GM21723 (cell line): Measurements from ENCODE around the gene ARPP21.
"Not testable (repeated sequence)": the region's sequence is repeated elsewhere in the genome, so short reads cannot be mapped to it uniquely, and the experiment has no call there.

Experiments used
- ATAC-seq: cut with Tn5 transposase; IDR thresholded peaks from one replicate; pipeline ENCODE4 v1.9.1; 2021; ENCODE audit warnings: mild to moderate bottlenecking, moderate library complexity; ENCODE audit not compliant: unreplicated experiment

The ARPP21 gene

GRCh38 chr3:35777065-35777464, 137.7 kb downstream of the ARPP21 start:
- ATAC-seq = no peak

GRCh38 chr3:35777563-35778554, 138.5 kb downstream of the ARPP21 start:
- ATAC-seq = no peak

- no peak for ATAC-seq
These were observed 140.3 kb downstream of the ARPP21 start for GRCh38 chr3:35779611-35780010.

DNA sequence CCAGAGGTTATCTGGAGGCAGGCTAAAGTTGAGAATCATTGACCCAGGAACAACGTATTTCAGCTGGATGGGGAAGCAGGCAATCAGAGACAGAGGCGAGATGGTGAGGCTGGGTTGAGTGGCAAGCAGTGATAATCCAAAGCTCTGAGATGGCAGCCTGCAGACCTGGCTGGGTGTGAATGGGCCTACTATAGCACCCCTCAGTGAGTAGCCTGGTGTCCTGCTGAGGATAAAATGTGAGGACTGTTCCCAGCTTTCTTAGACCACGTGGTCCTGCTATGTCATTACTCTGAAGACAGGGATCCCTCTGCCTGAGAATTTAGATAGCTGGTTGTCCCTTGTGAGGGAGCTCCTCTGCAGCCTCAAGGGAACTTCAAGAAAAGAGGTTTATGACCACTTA, 141.5 kb downstream of the ARPP21 start:
- ATAC-seq = no peak

GRCh38 chr3:35781558-35781957, 142.2 kb downstream of the ARPP21 start:
- no peak for ATAC-seq

- ATAC-seq = no peak
These were observed 143.0 kb downstream of the ARPP21 start for GRCh38 chr3:35782355-35782754.

DNA sequence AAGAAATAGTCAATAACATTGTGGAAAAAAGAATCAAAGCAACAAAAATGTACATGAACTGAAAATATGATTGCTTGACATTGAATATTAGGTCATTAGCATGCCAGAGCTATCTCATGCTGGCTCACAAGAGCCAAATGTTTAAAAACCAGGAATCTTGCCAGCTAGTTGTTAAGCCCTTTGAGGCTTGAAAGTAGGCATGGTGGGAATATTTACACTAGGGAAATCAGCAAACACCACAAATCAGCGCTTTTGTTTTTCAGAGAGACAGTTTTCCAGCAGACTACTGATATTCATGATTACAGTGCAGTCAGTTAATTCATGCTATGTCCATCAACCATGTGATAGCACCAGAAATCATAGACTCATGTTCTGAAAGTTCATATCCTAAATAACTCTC, 144.8 kb downstream of the ARPP21 start:
- no peak for ATAC-seq

GRCh38 chr3:35785234-35785888, 146.0 kb downstream of the ARPP21 start:
- no peak for ATAC-seq

DNA sequence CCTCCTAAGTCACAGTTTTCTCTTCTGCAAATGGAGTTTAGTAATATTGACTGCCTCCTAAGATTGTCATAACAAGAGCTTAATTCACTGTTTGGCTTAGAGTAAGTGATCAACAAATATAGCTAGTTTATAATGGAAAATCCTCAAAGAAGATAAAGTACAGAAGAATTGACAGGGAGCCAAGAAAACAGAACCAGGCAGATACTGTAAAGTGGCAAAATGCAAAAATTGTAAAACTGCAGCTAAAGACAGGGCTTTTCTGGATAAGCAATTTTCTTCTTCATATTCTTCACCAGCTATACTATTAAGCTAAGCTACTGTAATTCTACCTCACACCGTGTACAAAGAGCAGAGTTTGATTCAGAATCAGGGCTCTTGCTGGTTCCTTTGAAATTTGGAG, 148.6 kb downstream of the ARPP21 start:
- ATAC-seq = no peak

- no peak for ATAC-seq
These were observed 149.9 kb downstream of the ARPP21 start for GRCh38 chr3:35789042-35789831.

DNA sequence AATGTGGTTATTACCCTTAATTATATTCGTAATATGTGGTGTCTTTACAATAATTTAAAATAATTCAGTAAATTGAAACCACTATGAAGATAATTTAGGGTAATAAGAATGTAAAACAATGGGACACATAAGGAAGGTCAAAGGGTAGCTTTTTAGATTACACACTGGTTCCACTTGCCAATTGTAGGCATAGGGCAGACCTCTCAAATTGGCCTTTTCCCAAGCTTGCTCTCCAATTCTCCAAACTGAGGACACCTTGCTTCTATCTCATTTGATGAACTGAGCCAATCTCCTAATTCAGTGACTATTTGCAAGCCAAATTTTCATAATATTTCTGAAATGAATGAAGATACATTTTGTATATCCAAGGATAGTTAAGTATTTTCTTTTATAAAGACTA, 151.4 kb downstream of the ARPP21 start:
- no peak for ATAC-seq

- ATAC-seq = no peak
These were observed 154.3 kb downstream of the ARPP21 start for GRCh38 chr3:35793667-35794066.

DNA sequence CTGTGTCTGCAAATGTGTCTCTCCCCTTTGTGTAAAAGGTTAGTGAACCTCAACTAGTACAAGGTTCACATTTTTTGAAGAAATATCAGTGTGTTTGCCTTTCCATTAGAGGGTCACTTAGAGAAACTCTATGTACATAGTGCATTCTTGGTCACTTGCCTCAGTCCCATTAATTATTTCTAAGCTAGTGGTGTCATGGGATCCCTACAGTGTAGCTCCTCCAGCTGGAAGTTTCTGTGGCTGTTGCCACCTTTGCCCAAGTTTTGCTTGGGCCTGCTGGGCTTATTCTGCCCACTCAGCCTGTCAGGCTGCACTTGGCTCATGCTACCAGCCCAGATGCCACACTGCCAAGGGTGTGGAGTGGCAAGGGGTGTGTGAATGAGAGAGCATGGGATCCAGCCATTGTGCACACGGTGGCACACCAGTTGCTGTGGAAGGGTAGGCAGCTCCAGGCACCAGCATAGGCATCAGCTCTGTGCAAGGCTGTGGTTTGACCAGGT, 161.7 kb downstream of the ARPP21 start:
- no peak for ATAC-seq

GRCh38 chr3:35814531-35814930, 175.2 kb downstream of the ARPP21 start:
- ATAC-seq = no peak

DNA sequence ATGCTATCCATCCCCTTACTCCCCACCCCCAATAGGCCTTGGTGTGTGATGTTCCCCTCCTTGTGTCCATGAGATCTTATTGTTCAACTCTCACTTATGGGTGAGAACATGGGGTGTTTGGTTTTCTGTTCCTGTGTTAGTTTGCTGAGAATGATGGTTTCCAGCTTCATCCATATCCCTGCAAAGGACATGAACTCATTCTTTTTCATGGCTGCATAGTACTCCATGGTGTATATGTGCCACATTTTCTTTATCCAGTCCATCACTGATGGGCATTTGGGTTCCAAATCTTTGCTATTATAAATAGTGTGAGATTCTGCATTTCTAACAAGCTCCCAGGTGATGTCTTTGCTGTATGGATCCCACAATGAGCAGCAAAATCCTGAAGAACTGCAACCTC, 176.5 kb downstream of the ARPP21 start:
- ATAC-seq = not testable (repeated sequence)

DNA sequence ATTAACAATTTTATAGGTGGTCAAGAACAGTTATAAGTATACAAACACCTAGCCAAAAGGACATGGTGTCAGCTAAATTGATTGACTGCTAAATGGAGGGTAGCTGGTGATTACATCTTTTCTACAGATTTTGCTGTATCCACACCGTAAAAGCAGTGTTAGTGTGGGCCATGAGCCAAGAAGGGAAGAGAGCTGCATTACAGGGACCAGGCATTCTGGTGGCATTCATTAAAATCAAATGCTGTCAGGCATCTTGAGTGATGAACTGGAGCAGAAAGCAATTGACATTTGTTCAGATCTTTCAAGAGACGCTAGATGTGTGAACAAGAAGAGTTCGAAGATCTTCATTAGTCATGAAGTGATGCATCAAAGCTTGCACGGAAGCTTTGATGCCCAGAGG, 177.9 kb downstream of the ARPP21 start:
- no peak for ATAC-seq

- no peak for ATAC-seq
These were observed 192.8 kb downstream of the ARPP21 start for GRCh38 chr3:35832140-35832571.
